Activated T-cell treated with anti-CD3 and anti-CD28 coated beads for 24 hours (primary cell): ENCODE results near the gene CNTN5.

Experiments
- DNase-seq: peaks from one replicate; pipeline ENCODE4 v3.0.0-alpha.2; 2020; ENCODE audit warnings: low read depth

Gene CNTN5

GRCh38 chr11:99170591-99170990, 149.8 kb downstream of the CNTN5 start:
- DNase-seq, result no peak

GRCh38 chr11:99171330-99171729, 150.6 kb downstream of the CNTN5 start:
- no peak for DNase-seq

- DNase-seq, result no peak
Measured at GRCh38 chr11:99176430-99176829, 155.7 kb downstream of the CNTN5 start.

GRCh38 chr11:99177446-99177845, 156.7 kb downstream of the CNTN5 start:
- DNase-seq, result no peak

GRCh38 chr11:99184146-99184545, 163.4 kb downstream of the CNTN5 start:
- DNase-seq, result no peak

GRCh38 chr11:99188221-99188620, 167.5 kb downstream of the CNTN5 start:
- no peak for DNase-seq

GRCh38 chr11:99192716-99193115, 172.0 kb downstream of the CNTN5 start:
- no peak for DNase-seq

GRCh38 chr11:99197477-99197876, 176.7 kb downstream of the CNTN5 start:
- DNase-seq, result no peak

- DNase-seq, result no peak
Measured at GRCh38 chr11:99198215-99198614, 177.5 kb downstream of the CNTN5 start.

GRCh38 chr11:99199341-99199740, 178.6 kb downstream of the CNTN5 start:
- no peak for DNase-seq

GRCh38 chr11:99200720-99201119, 180.0 kb downstream of the CNTN5 start:
- DNase-seq, result no peak

- no peak for DNase-seq
Measured at GRCh38 chr11:99208813-99209212, 188.1 kb downstream of the CNTN5 start.

GRCh38 chr11:99229544-99229943, 208.8 kb downstream of the CNTN5 start:
- DNase-seq, result no peak

- no peak for DNase-seq
Measured at GRCh38 chr11:99234534-99234933, 213.8 kb downstream of the CNTN5 start.

GRCh38 chr11:99238401-99238800, 217.7 kb downstream of the CNTN5 start:
- no peak for DNase-seq

- no peak for DNase-seq
Measured at GRCh38 chr11:99240192-99241030, 219.7 kb downstream of the CNTN5 start.

GRCh38 chr11:99241066-99241465, 220.3 kb downstream of the CNTN5 start:
- no peak for DNase-seq

GRCh38 chr11:99244613-99245012, 223.9 kb downstream of the CNTN5 start:
- no peak for DNase-seq

GRCh38 chr11:99246199-99246598, 225.4 kb downstream of the CNTN5 start:
- DNase-seq, result no peak

- no peak for DNase-seq
Measured at GRCh38 chr11:99256614-99257013, 235.9 kb downstream of the CNTN5 start.

GRCh38 chr11:99257131-99257530, 236.4 kb downstream of the CNTN5 start:
- DNase-seq, result no peak

- DNase-seq, result no peak
Measured at GRCh38 chr11:99260696-99261095, 239.9 kb downstream of the CNTN5 start.

GRCh38 chr11:99268886-99269285, 248.1 kb downstream of the CNTN5 start:
- no peak for DNase-seq

GRCh38 chr11:99271527-99271926, 250.8 kb downstream of the CNTN5 start:
- no peak for DNase-seq
